GM23338 (cell line): ENCODE results near the gene AGFG2. TPM values are rescaled to one million over a fixed set of nuclear protein-coding genes. Genes with fewer than 3 reads are reported as not detected.

Experiments
- ATAC-seq: fragments of 200-7000 bp; cut with Tn5 transposase; 3 replicates; pipeline ENCODE4 v1.9.1; 2020
- DNase-seq: peaks from one replicate; pipeline ENCODE4 v3.0.0-alpha.2; 2015; ENCODE audit warnings: low spot score
- H2AFZ ChIP-seq: fragments of 200-600 bp; sonication (generic); 2 replicates; pipeline ENCODE4 v1.8.0; 2016; ENCODE audit warnings: antibody characterized with exemption, mild to moderate bottlenecking, moderate library complexity
- H3F3A ChIP-seq: fragments of 200-600 bp; sonication (generic); replicated peaks from 2 replicates; pipeline ENCODE4 v1.8.0; 2017; ENCODE audit warnings: antibody characterized with exemption, mixed run types, low read depth
- H3K27ac ChIP-seq: fragments of 200-600 bp; sonication (generic); 2 replicates; pipeline ENCODE4 v1.6.1; 2016; ENCODE audit warnings: low read depth
- H3K27me3 ChIP-seq: fragments of 200-600 bp; sonication (generic); 2 replicates; pipeline ENCODE4 v1.8.0; 2016; ENCODE audit warnings: mild to moderate bottlenecking, mixed run types, moderate library complexity; ENCODE audit not compliant: insufficient read depth
- H3K36me3 ChIP-seq: fragments of 200-600 bp; sonication (generic); 2 replicates; pipeline ENCODE4 v1.8.0; 2016; ENCODE audit warnings: mild to moderate bottlenecking; ENCODE audit not compliant: insufficient read depth
- H3K4me1 ChIP-seq: fragments of 200-600 bp; sonication (generic); 2 replicates; pipeline ENCODE4 v1.8.0; 2016; ENCODE audit warnings: mild to moderate bottlenecking, moderate library complexity; ENCODE audit not compliant: insufficient read depth
- H3K4me2 ChIP-seq: fragments of 200-600 bp; sonication (generic); 2 replicates; pipeline ENCODE4 v1.7.1; 2017; ENCODE audit warnings: mixed run types
- H3K4me3 ChIP-seq: fragments of 200-600 bp; sonication (generic); 2 replicates; pipeline ENCODE4 v1.6.1; 2016; ENCODE audit warnings: mixed run types
- H3K79me2 ChIP-seq: fragments of 200-600 bp; sonication (generic); replicated peaks from 2 replicates; pipeline ENCODE4 v1.8.0; 2017; ENCODE audit warnings: mild to moderate bottlenecking; ENCODE audit not compliant: insufficient read depth
- H3K9me2 ChIP-seq: fragments of 200-600 bp; sonication (generic); 2 replicates; pipeline ENCODE4 v1.8.0; 2017; ENCODE audit not compliant: insufficient read depth
- H4K20me1 ChIP-seq: fragments of 200-600 bp; sonication (generic); replicated peaks from 2 replicates; pipeline ENCODE4 v1.8.0; 2017; ENCODE audit warnings: mild to moderate bottlenecking; ENCODE audit not compliant: insufficient read depth
- H3K27ac Mint-ChIP-seq: 2 replicates; pipeline ENCODE4 v1.8.0; 2020; ENCODE audit warnings: inconsistent platforms, mild to moderate bottlenecking, moderate library complexity, mixed read lengths
- H3K27me3 Mint-ChIP-seq: 3 replicates; pipeline ENCODE4 v1.8.0; 2022; ENCODE audit warnings: low read depth, mild to moderate bottlenecking, moderate library complexity, mixed read lengths, inconsistent platforms; ENCODE audit not compliant: insufficient read depth, poor library complexity
- H3K36me3 Mint-ChIP-seq: 3 replicates; pipeline ENCODE4 v1.8.0; 2021; ENCODE audit warnings: low read depth, mild to moderate bottlenecking, inconsistent platforms, moderate library complexity, mixed read lengths
- H3K4me1 Mint-ChIP-seq: 3 replicates; pipeline ENCODE4 v1.8.0; 2020; ENCODE audit warnings: mild to moderate bottlenecking, inconsistent platforms, mixed read lengths
- H3K4me3 Mint-ChIP-seq: 3 replicates; pipeline ENCODE4 v1.8.0; 2021; ENCODE audit warnings: moderate library complexity, mild to moderate bottlenecking, inconsistent platforms, mixed read lengths
- H3K9me3 Mint-ChIP-seq: 3 replicates; pipeline ENCODE4 v1.8.0; 2020; ENCODE audit warnings: moderate library complexity, mild to moderate bottlenecking, inconsistent platforms, mixed read lengths
- EZH2 ChIP-seq: fragments of 200-600 bp; sonication (generic); IDR thresholded peaks from one replicate; pipeline ENCODE4 v1.8.0; 2017; ENCODE audit warnings: antibody characterized with exemption, mild to moderate bottlenecking, low read depth; ENCODE audit not compliant: unreplicated experiment
- JUNB ChIP-seq: IDR thresholded peaks from one replicate; pipeline ENCODE4 v1.6.1; 2016; ENCODE audit warnings: antibody characterized with exemption; ENCODE audit not compliant: unreplicated experiment
- NANOG ChIP-seq: IDR thresholded peaks from 2 replicates; pipeline ENCODE4 v1.6.1; 2016; ENCODE audit warnings: antibody characterized with exemption, borderline replicate concordance
- POLR2AphosphoS5 ChIP-seq: IDR thresholded peaks from 2 replicates; pipeline ENCODE4 v1.6.1; 2016; ENCODE audit warnings: antibody characterized with exemption, low read depth
- STAT1 ChIP-seq: IDR thresholded peaks from one replicate; pipeline ENCODE4 v1.6.1; 2016; ENCODE audit warnings: antibody characterized with exemption; ENCODE audit not compliant: unreplicated experiment
- ZNF114 ChIP-seq: fragments of 250-450 bp; sonication (Bioruptor Pico); IDR thresholded peaks from 2 replicates; pipeline ENCODE4 v1.5.0; 2020; ENCODE audit warnings: mild to moderate bottlenecking, moderate library complexity
- ZNF331 ChIP-seq: fragments of 250-450 bp; sonication (Bioruptor Pico); IDR thresholded peaks from 2 replicates; pipeline ENCODE4 v1.5.0; 2020; ENCODE audit warnings: low read depth, mild to moderate bottlenecking, moderate library complexity
- ZNF462 ChIP-seq: fragments of 250-450 bp; sonication (Bioruptor Pico); IDR thresholded peaks from 2 replicates; pipeline ENCODE4 v1.5.0; 2020; ENCODE audit warnings: mild to moderate bottlenecking, moderate library complexity
- polyA plus RNA-seq: library from polyadenylated mRNA; unstranded; fragments of >200 nt; fragmentation: Nextera tagmentation; extraction: Ambion mirVana; gene quantifications from 2 replicates; pipeline ENCODE4 v1.2.1, GENCODE V29; 2016
- total RNA-seq: library from RNA; depleted of rRNA; stranded (reverse); fragments of >200 nt; shearing (Covaris generic); gene quantifications from 2 replicates; pipeline ENCODE4 v1.2.3, GENCODE V29; 2014

Gene AGFG2
- total and polyA plus RNA-seq, 2 experiments from 2014 or later: 2.3 to 8.9 TPM

GRCh38 chr7:100571829-100572116 lies 32.8 kb downstream of the AGFG2 start (continued):
- no peak for TF ChIP-seq ZNF462 (CRISPR knock-in tag)
- no peak for TF ChIP-seq POLR2AphosphoS5
- no peak for TF ChIP-seq ZNF114 (CRISPR knock-in tag)
- TF ChIP-seq NANOG: no peak
- no peak for TF ChIP-seq EZH2

GRCh38 chr7:100572281-100572948 lies 33.4 kb downstream of the AGFG2 start:
- Histone ChIP-seq H3K36me3 (peaks cover 5% of the 10 kb centered on the region; the same call in 1 of the 2 replicates), H3K4me2 (peak overlapping the region; percentile 89), H3K79me2 (no peaks in the 10 kb centered on the region), H3K9me2 (no peaks in the 10 kb centered on the region), H3K4me1 (peaks cover 36% of the 10 kb centered on the region), H3K4me3 (no peak overlapping the region), H2AFZ (no peak overlapping the region), H4K20me1 (no peaks in the 10 kb centered on the region), H3F3A (peaks cover 12% of the 10 kb centered on the region; the same call in 1 of the 2 replicates), H3K27me3 (peaks cover 13% of the 10 kb centered on the region; the same call in 1 of the 2 replicates), H3K27ac (peak overlapping the region; percentile 69)
- no peak for ATAC-seq
- DNase-seq: no peak
- Mint-ChIP-seq H3K4me3 (peak overlapping the region; percentile 55; the same call in 1 of the 3 replicates), H3K27me3 (peaks cover 36% of the 10 kb centered on the region), H3K27ac (peak overlapping the region; percentile 85), H3K9me3 (no peaks in the 10 kb centered on the region), H3K36me3 (peaks cover 12% of the 10 kb centered on the region), H3K4me1 (peaks cover 34% of the 10 kb centered on the region)
- TF ChIP-seq NANOG: no peak
- no peak for TF ChIP-seq JUNB
- no peak for TF ChIP-seq POLR2AphosphoS5
- no peak for TF ChIP-seq ZNF462 (CRISPR knock-in tag)
- TF ChIP-seq ZNF331 (CRISPR knock-in tag): no peak
- TF ChIP-seq STAT1: no peak
